Kidney (tissue), 14 donors: ENCODE results near the gene SLC52A3. TPM values are rescaled to one million over a fixed set of nuclear protein-coding genes. Genes with fewer than 3 reads are reported as not detected.

Source experiments
- DNase-seq, 5 donors: peaks; one replicate each; pipeline ENCODE4 v3.0.0-alpha.2; 2013 to 2020
- FAIRE-seq: peaks from 2 replicates; lab custom pipeline; 2012; peaks lifted over from hg19 to GRCh38; lab: Jason Lieb, UNC
- H3K27ac ChIP-seq, 2 donors: one replicate each; pipeline ENCODE4 v1.7.0; 2013; ENCODE audit warnings: low read depth in 2 of 2, low read length in 2 of 2, inconsistent platforms in 1 of 2
- H3K27me3 ChIP-seq: one replicate; pipeline ENCODE4 v1.7.1; 2013; ENCODE audit warnings: low read length, inconsistent platforms; ENCODE audit not compliant: control insufficient read depth, insufficient read depth
- H3K36me3 ChIP-seq, 3 donors: one replicate each; pipeline versions ENCODE4 v1.7.0 to v1.7.1; 2013; ENCODE audit warnings: low read length in 3 of 3, control low read depth in 1 of 3, inconsistent platforms in 1 of 3; ENCODE audit not compliant: insufficient read depth in 3 of 3, control insufficient read depth in 2 of 3
- H3K4me1 ChIP-seq, 3 donors: one replicate each; pipeline versions ENCODE4 v1.7.0 to v1.7.1; 2013; ENCODE audit warnings: low read length in 3 of 3, inconsistent platforms in 1 of 3, low read depth in 1 of 3; ENCODE audit not compliant: control insufficient read depth in 2 of 3, insufficient read depth in 2 of 3
- H3K4me3 ChIP-seq, 3 donors: one replicate each; pipeline versions ENCODE4 v1.7.0 to v1.8.1; 2013; ENCODE audit warnings: low read length in 3 of 3, control low read depth in 1 of 3, inconsistent platforms in 1 of 3
- H3K9ac ChIP-seq, 3 donors: one replicate each; pipeline versions ENCODE4 v1.7.0 to v1.7.1; 2013; ENCODE audit warnings: low read length in 3 of 3, control low read depth in 1 of 3, inconsistent platforms in 1 of 3
- H3K9me3 ChIP-seq, 3 donors: one replicate each; pipeline versions ENCODE4 v1.7.0 to v1.7.1; 2013; ENCODE audit warnings: low read length in 3 of 3, control low read depth in 1 of 3, inconsistent platforms in 1 of 3; ENCODE audit not compliant: control insufficient read depth in 2 of 3, insufficient read depth in 1 of 3
- intact Hi-C: fragments of 100-400 bp; cut with DNase I; formaldehyde crosslinking; loops from one replicate; pipeline ENCODE4 v1.11.1; 2022
- polyA plus RNA-seq: library from polyadenylated mRNA; stranded (reverse); fragments of 350-450 nt; fragmentation: Illumina TruSeq; extraction: RNeasy Lipid Tissue Mini Kit (QIAGEN cat#74804); gene quantifications from one replicate; pipeline ENCODE4 v1.2.3, GENCODE V29; 2014; ENCODE audit warnings: low read depth, low replicate concordance; ENCODE audit not compliant: insufficient read depth
- total RNA-seq: library from RNA; stranded (reverse); fragmentation: NEBNext Ultra II Directional; extraction: Animal tissue kit (Norgen Biotek cat#: 25700); gene quantifications from one replicate; pipeline ENCODE4 v1.2.1, GENCODE V29; 2021
- TF ChIP-seq, protein P1 (sequence below): IDR thresholded peaks from 3 replicates; pipeline ENCODE4 v1.5.1; 2012; ENCODE audit warnings: mild to moderate bottlenecking, moderate library complexity, borderline replicate concordance; ENCODE audit not compliant: insufficient read depth; ENCODE audit errors: extremely low read depth
- donor health status: control.
- donor health status: control.
- donor health status: control.
- donor health status: control.
- donor health status: control.
- donor health status: DM: yes; HTN: yes; CAD: no.
- donor health status: Normal renal cell carcinoma (clear cell type).

Gene SLC52A3
- total and polyA plus RNA-seq, 2 donors from 2014 or later, result 10.9 to 11.4 TPM

DNA sequence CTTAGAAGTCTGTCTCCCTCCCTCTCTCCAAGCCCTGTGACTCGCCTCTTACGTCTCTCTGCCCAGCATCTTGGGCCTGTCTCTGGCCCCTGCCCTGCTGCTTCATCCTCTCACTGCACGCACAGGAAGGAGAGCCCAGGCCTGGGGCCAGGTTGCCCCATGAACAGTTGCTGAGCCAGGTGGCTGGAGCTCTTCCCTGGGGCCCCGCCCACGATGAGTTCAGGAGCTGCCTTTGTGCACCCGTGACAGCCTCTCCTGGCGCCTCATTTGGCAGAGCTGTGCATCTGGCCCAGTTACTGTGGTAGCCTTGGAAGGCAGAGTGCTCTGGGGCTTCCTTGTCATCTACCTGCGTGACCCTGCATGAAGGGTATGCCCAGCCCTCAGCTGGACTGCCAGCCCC lies 44.5 kb downstream of the SLC52A3 start:
- FAIRE-seq (no peak), DNase-seq (peak in 1 of 5 donors; percentile 23)

DNA sequence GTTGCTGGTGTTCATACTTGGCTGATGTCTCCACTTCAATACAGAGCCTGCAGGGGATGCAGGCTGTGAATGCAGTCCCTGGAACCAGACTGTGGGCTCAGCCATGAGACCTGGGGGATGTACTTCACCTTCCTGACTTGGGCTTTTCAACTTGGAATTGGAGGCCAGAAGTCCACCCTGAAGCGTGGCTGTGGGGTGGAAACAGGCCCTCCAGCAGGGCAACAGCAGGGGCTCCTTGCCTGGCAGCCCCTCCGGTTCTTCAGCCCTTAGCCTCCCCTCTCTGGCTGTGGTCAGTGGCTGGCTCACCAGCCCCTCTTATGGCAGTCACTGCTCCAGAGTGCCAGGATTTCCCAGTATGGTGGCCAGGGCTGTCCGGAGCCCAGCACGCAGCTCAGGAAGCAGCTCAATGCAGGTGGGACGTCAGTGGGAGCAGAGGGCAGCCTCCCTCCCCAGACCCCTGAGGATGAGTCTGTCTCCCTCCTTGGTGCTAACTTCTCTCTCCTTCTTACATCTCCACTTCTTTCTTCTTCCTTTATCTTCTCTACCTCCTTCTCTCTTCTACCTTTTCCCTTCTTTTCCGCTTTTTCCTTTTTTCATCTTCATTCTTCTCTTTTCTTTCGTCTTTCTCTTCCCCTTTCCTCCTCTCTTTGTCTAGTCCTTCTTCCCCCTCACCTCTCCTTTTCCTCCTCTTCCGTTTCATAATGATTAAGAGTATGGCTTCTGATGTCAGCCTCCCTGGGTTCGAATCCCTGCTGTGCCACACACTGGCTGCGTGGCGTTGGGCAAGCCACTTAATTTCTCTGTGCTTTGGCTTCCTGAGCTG lies 45.3 kb downstream of the SLC52A3 start:
- Histone ChIP-seq H3K36me3 (no peaks in the 10 kb centered on the region), H3K27ac (no peak overlapping the region), H3K9ac (no peak overlapping the region), H3K9me3 (no peaks in the 10 kb centered on the region), H3K4me1 (no peaks in the 10 kb centered on the region), H3K27me3 (peaks cover 3% of the 10 kb centered on the region), H3K4me3 (no peak overlapping the region)
- DNase-seq (peak in 1 of 5 donors; percentile 13), FAIRE-seq (no peak)
- TF ChIP-seq, protein P1, sequence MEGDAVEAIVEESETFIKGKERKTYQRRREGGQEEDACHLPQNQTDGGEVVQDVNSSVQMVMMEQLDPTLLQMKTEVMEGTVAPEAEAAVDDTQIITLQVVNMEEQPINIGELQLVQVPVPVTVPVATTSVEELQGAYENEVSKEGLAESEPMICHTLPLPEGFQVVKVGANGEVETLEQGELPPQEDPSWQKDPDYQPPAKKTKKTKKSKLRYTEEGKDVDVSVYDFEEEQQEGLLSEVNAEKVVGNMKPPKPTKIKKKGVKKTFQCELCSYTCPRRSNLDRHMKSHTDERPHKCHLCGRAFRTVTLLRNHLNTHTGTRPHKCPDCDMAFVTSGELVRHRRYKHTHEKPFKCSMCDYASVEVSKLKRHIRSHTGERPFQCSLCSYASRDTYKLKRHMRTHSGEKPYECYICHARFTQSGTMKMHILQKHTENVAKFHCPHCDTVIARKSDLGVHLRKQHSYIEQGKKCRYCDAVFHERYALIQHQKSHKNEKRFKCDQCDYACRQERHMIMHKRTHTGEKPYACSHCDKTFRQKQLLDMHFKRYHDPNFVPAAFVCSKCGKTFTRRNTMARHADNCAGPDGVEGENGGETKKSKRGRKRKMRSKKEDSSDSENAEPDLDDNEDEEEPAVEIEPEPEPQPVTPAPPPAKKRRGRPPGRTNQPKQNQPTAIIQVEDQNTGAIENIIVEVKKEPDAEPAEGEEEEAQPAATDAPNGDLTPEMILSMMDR, result no peak
- intact Hi-C loops, result no loop called here

More for the DNA sequence above, 44.5 kb downstream of the SLC52A3 start:
- Histone ChIP-seq H3K27me3 (peaks cover 3% of the 10 kb centered on the region), H3K9ac (no peak overlapping the region), H3K4me3 (no peak overlapping the region), H3K9me3 (no peaks in the 10 kb centered on the region), H3K36me3 (no peaks in the 10 kb centered on the region), H3K27ac (no peak overlapping the region), H3K4me1 (peaks cover 0 to 2% (median 0%) of the 10 kb centered on the region in 3 donors)
- intact Hi-C loops, result no loop called here
- TF ChIP-seq, protein P1, result no peak

DNA sequence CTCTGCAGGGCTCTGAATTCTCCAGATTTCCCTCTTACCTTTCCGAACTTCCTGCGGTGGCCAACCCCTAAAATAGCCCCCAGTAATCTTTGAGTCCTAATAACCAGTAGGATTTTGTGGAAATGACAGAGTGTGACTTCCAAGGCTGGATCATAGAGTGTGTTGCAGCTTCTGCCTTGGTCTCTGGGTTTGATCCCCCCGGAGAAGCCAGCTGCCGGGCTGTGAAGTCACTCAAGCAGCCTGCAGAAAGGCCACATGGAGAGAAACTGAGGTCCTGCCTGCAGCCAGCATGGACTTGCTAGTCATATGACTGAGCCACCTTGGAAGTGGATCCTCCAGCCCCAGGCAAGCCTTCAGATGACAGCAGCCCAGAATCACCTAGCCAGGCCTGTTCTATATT lies 46.4 kb downstream of the SLC52A3 start:
- DNase-seq, result no peak
- Histone ChIP-seq H3K4me3 (no peak overlapping the region), H3K36me3 (no peaks in the 10 kb centered on the region), H3K27me3 (peaks cover 3% of the 10 kb centered on the region), H3K9ac (no peak overlapping the region), H3K4me1 (no peaks in the 10 kb centered on the region), H3K27ac (no peak overlapping the region), H3K9me3 (no peaks in the 10 kb centered on the region)
- TF ChIP-seq, protein P1, result no peak
- no peak for FAIRE-seq
- intact Hi-C loops, result no loop called here
